Coronary artery (tissue), 2 donors: Measurements from ENCODE around the gene TBC1D1.

ENCODE experiments used
- DNase-seq: peaks from one replicate; pipeline ENCODE4 v3.0.0-alpha.2; 2017; ENCODE audit warnings: low spot score
- H3K27ac ChIP-seq, 2 donors: fragments of 200-600 bp; sonication (generic); one replicate each; pipeline ENCODE4 v1.5.1; 2016 to 2019
- H3K4me3 ChIP-seq: fragments of 200-600 bp; sonication (generic); 2 replicates; pipeline ENCODE4 v1.5.1; 2016; ENCODE audit warnings: mild to moderate bottlenecking, moderate library complexity
- TF ChIP-seq, protein P1 (sequence below): fragments of 200-600 bp; sonication (generic); IDR thresholded peaks from one replicate; pipeline ENCODE4 v1.5.1; 2019; ENCODE audit warnings: antibody characterized with exemption

The TBC1D1 gene

DNA sequence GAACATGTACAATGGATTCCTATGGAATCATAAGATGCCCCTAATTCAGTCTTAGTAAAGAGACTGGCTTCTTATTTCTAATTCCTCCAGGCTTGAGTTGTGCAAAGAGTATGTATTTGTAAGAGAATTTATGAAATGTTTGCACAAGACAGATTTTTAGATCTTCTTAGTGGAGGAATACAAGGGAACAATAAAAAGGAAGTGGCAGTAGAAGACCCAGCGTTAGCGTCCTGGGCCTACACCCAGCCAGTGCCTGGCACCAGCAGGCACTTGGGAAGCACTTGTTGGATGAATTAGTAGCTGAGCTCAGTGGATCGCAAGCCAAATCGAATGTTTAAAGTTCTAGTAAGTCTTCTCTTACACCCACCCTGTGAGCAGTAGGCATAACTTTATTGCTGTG lies 226.7 kb downstream of the TBC1D1 start:
- DNase-seq, result no peak
- H3K4me3 ChIP-seq, result no peak overlapping the region
- TF ChIP-seq, protein P1, sequence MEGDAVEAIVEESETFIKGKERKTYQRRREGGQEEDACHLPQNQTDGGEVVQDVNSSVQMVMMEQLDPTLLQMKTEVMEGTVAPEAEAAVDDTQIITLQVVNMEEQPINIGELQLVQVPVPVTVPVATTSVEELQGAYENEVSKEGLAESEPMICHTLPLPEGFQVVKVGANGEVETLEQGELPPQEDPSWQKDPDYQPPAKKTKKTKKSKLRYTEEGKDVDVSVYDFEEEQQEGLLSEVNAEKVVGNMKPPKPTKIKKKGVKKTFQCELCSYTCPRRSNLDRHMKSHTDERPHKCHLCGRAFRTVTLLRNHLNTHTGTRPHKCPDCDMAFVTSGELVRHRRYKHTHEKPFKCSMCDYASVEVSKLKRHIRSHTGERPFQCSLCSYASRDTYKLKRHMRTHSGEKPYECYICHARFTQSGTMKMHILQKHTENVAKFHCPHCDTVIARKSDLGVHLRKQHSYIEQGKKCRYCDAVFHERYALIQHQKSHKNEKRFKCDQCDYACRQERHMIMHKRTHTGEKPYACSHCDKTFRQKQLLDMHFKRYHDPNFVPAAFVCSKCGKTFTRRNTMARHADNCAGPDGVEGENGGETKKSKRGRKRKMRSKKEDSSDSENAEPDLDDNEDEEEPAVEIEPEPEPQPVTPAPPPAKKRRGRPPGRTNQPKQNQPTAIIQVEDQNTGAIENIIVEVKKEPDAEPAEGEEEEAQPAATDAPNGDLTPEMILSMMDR, result no peak
- H3K27ac ChIP-seq, result peak overlapping the region in 1 of 2 donors; percentile 3

DNA sequence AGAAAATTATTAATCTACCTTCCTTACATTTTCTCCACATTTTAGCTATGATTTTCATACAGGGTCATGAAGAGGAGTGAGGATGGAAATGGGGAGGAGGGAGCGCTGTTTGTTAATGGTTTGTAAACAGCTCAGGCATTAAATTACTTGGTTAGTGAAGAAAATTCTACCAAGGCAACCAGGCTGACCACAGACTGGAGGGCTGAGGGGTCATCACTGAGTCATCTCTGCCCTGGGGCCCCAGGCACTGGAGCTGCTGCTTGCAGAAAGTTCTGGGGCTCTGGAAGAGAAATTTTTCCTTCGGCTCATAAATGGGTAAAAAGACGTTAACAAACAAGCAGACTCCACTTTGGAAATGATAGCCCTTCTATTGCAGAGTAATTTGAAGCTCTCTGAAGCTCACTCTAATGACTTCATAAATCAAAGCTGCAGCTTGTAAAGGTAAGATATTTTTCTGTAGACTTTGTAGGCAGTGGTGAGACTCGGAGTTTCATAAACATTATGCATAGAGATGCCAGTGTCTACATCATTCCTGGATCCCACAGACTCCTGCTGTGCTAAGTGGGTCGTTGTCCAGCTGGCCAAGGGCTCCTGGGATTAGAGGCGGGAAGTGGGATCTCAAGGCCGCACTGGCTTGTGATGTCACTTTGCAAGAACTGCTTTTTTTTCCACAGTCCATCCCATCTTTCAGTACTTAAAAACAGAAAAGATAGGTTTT lies 228.9 kb downstream of the TBC1D1 start:
- Histone ChIP-seq H3K27ac (no peak overlapping the region), H3K4me3 (no peak overlapping the region)
- no peak for DNase-seq
- TF ChIP-seq, protein P1, result no peak

DNA sequence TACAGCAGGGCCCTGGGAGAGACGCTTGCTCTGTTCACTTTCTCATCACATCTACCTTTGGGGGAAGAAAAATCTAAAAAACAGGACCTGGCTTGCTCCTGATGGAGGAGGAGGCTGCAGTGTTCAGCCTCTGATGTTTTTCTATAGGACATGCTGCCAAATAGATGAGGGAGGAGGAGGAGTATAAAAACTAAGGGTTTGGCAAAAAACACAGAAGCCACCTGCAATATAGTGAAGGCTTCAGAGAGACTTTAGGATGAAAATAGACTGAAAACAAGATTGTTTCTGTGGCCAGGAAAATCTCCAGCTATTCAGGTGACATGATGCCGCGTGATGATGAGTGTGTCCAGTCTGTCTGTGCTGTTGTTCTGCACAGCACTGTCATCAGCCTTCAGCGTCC lies 229.9 kb downstream of the TBC1D1 start:
- no peak for DNase-seq
- TF ChIP-seq, protein P1, result no peak
- Histone ChIP-seq H3K27ac (no peak overlapping the region), H3K4me3 (no peak overlapping the region)

DNA sequence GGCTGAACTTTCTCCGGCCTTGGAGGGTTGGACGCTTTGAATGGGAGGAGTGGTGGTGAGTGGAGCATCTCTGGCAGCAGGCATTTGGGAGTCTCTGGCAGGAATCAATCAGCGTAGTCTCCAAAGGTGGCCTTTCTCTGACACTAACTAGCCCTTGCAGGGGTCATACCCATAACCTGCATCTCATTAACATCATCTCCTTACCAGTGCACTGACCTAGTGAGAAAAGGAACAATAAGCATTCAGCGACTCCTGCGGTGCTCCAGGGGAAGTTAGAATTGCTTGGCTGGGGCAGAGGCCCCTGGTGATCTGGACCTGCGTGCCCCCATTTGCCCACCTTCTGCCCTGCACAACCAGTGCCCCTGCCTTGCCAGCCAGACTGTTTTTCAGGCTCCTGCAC lies 231.2 kb downstream of the TBC1D1 start:
- TF ChIP-seq, protein P1, result no peak
- DNase-seq, result no peak
- Histone ChIP-seq H3K27ac (no peak overlapping the region), H3K4me3 (no peak overlapping the region)

DNA sequence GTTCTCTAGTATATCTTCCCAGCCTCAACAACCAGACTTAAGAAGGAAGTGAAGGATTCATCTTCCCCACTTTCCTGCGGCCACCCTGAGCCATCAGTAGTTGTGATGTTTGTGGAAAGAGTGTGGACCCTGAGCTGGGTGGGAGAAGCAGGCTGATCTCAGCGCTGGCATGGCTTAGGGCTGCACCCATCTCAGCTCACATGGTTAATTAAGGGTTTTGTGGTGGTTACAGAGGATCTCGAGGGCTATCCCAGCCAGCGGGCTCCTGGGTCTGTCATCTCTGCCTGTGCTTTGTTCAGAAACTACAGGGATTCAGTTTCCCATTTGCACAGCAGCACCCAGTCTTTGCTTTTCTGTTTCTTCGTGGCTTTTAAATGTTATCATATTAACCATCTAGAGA lies 232.7 kb downstream of the TBC1D1 start:
- DNase-seq, result no peak
- TF ChIP-seq, protein P1, result no peak
- Histone ChIP-seq H3K27ac (no peak overlapping the region), H3K4me3 (no peak overlapping the region)

DNA sequence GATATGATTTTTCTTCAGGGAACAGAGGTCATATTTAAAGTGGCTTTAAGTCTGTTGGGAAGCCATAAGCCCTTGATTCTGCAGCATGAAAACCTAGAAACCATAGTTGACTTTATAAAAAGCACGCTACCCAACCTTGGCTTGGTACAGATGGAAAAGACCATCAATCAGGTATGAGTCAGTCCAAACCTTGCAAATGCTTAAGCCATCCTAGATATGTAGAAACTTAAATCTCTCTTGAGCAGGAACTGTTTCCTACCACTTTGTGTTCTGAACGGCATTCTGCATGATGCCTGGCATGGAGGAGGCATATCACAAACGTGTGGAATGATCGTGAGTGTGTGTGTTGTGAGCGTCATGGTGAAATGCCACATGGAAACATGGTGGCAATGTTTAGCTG lies 234.1 kb downstream of the TBC1D1 start:
- Histone ChIP-seq H3K4me3 (no peak overlapping the region), H3K27ac (no peak overlapping the region)
- DNase-seq, result no peak
- TF ChIP-seq, protein P1, result no peak

DNA sequence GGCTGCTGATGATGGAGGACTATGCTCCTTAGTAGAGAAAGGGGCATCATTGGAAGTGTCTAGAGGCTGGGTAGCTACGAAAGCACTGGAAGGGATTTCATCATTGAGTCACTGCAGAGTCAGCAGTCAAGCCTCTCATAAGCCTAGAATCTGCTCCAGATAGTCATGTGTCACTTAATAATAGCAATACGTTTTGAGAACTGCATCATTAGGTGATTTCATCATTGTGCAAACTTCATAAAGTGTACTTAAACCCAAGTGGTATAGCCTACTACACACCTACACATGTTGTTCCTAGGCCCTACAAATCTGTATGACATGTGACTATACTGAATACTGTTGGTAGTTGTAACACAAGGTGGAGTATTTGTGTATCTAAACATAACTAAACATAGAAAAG lies 234.9 kb downstream of the TBC1D1 start:
- no peak overlapping the region for H3K27ac ChIP-seq
- no peak overlapping the region for H3K4me3 ChIP-seq
- TF ChIP-seq, protein P1, result no peak
- no peak for DNase-seq
